GM10266 (cell line): ENCODE data around the gene NPTX2.

ENCODE experiments used
- DNase-seq: peaks from one replicate; pipeline ENCODE4 v3.0.0; 2012; ENCODE audit errors: extremely low spot score
- CTCF ChIP-seq: IDR thresholded peaks from 2 replicates; pipeline ENCODE4 v1.5.1; 2012; ENCODE audit warnings: mild to moderate bottlenecking, low read depth; ENCODE audit not compliant: control insufficient read depth, insufficient read depth; ENCODE audit errors: missing control alignments

NPTX2 gene

GRCh38 chr7:98678215-98678614 is 61.1 kb downstream of the NPTX2 start:
- no peak for TF ChIP-seq CTCF

More at GRCh38 chr7:98678215-98678614, 61.1 kb downstream of the NPTX2 start:
- DNase-seq: no peak
